ENCODE results near the gene MRPL11. TPM values are rescaled to one million over a fixed set of nuclear protein-coding genes. Genes with fewer than 3 reads are reported as not detected.

MRPL11 gene
- total RNA-seq, 2 experiments from 2014 or later: 17.7 to 21.0 TPM

DNA sequence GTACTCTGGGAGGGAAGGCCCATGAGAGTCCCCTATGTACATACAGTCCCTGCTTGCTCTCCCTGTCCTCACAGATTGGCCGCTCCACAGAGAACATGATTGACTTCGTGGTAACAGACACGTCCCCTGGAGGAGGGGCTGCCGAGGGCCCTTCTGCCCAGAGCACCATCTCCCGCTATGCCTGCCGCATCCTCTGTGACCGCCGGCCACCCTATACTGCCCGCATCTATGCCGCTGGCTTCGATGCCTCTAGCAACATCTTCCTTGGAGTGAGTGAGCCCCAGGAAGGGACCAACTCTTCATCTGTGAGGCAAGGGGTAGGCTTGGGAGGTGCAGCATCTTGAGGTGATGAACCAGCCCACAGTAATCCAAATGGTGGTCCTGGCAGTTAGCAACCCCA is 34.5 kb upstream of the MRPL11 start:
- no peak overlapping the region for H3K27ac Mint-ChIP-seq
- Histone ChIP-seq H3K36me3 (ENCODE audit: insufficient read depth, low read length) (peaks cover 30% of the 10 kb centered on the region), H3K27ac (ENCODE audit: low read depth in 1 of 2, low read length in 2 of 2) (no peak overlapping the region), H3K4me3 (ENCODE audit: low read length) (no peak overlapping the region), H3K9me3 (ENCODE audit: control insufficient read depth in 1 of 2, insufficient read depth in 1 of 2, low read length in 2 of 2) (no peaks in the 10 kb centered on the region), H3K27me3 (ENCODE audit: control insufficient read depth in 1 of 2, insufficient read depth in 2 of 2, low read length in 2 of 2) (no peaks in the 10 kb centered on the region), H3K4me1 (ENCODE audit: insufficient read depth, low read length) (peaks cover 5% of the 10 kb centered on the region)
- H3K36me3 Mint-ChIP-seq (ENCODE audit: low read depth): peaks cover 26% of the 10 kb centered on the region
- intact Hi-C loops (cut with DNase I, micrococcal nuclease): loop anchor here in 1 of 2 experiments (5.0 kb wide), 1 partner anchor 119 kb away; the partner anchor contains the start of genes CCDC87 and CCS
- DNase-seq: no peak
- no peaks in the 10 kb centered on the region for H3K9me3 Mint-ChIP-seq
- TF ChIP-seq, protein P1, sequence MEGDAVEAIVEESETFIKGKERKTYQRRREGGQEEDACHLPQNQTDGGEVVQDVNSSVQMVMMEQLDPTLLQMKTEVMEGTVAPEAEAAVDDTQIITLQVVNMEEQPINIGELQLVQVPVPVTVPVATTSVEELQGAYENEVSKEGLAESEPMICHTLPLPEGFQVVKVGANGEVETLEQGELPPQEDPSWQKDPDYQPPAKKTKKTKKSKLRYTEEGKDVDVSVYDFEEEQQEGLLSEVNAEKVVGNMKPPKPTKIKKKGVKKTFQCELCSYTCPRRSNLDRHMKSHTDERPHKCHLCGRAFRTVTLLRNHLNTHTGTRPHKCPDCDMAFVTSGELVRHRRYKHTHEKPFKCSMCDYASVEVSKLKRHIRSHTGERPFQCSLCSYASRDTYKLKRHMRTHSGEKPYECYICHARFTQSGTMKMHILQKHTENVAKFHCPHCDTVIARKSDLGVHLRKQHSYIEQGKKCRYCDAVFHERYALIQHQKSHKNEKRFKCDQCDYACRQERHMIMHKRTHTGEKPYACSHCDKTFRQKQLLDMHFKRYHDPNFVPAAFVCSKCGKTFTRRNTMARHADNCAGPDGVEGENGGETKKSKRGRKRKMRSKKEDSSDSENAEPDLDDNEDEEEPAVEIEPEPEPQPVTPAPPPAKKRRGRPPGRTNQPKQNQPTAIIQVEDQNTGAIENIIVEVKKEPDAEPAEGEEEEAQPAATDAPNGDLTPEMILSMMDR (IDR thresholded peaks at IDR 0.05): no peak
- ATAC-seq (ENCODE audit: poor library complexity): no peak
- H3K27me3 Mint-ChIP-seq: no peaks in the 10 kb centered on the region
- peaks cover 14% of the 10 kb centered on the region for H3K4me1 Mint-ChIP-seq (ENCODE audit: low read depth)
- POLR2A ChIA-PET: no interaction called here
- H3K4me3 Mint-ChIP-seq: no peak overlapping the region
- CTCF ChIA-PET: no interaction called here

DNA sequence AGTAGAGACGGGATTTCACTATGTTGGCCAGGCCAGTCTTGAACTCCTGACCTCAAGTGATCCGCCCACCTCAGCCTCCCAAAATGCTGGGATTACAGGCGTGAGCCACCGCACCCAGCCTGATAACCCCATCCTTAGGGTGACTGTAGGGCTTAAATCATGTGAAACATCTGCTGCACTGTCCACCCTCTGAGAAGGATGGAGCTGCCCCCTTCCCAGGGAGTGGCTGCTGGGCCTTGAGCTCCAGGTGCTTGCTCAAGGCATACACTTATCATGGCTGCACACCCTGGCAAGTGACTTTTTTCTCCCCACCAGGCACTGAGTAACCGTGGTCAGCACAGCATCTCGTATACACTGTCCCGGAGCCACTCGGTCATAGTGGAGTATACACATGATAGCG is 33.4 kb upstream of the MRPL11 start:
- intact Hi-C loops (cut with DNase I, micrococcal nuclease): loop anchor here in 1 of 2 experiments (5.0 kb wide), 1 partner anchor 120 kb away; the partner anchor contains the start of genes CCDC87 and CCS
- DNase-seq (no peak), ATAC-seq (ENCODE audit: poor library complexity) (no peak)
- no peak overlapping the region for H3K4me3 ChIP-seq (ENCODE audit: low read length)
- H3K27ac Mint-ChIP-seq: no peak overlapping the region
- peaks cover 30% of the 10 kb centered on the region for H3K36me3 ChIP-seq (ENCODE audit: insufficient read depth, low read length)
- peaks cover 26% of the 10 kb centered on the region for H3K36me3 Mint-ChIP-seq (ENCODE audit: low read depth)
- no peak overlapping the region for H3K27ac ChIP-seq (ENCODE audit: low read depth in 1 of 2, low read length in 2 of 2)
- peaks cover 15% of the 10 kb centered on the region for H3K4me1 ChIP-seq (ENCODE audit: insufficient read depth, low read length)
- no peaks in the 10 kb centered on the region for H3K27me3 Mint-ChIP-seq
- TF ChIP-seq, protein P1 (IDR thresholded peaks at IDR 0.05): no peak
- no peaks in the 10 kb centered on the region for H3K9me3 ChIP-seq (ENCODE audit: control insufficient read depth in 1 of 2, insufficient read depth in 1 of 2, low read length in 2 of 2)
- H3K4me1 Mint-ChIP-seq (ENCODE audit: low read depth): peaks cover 19% of the 10 kb centered on the region
- no peaks in the 10 kb centered on the region for H3K27me3 ChIP-seq (ENCODE audit: control insufficient read depth in 1 of 2, insufficient read depth in 2 of 2, low read length in 2 of 2)
- ChIA-PET CTCF (interaction anchor here (0.7 kb wide), 1 partner anchor 33 kb away, joined by 3 read pairs; the partner anchor contains the start of gene MRPL11), POLR2A (no interaction called here)
- no peak overlapping the region for H3K4me3 Mint-ChIP-seq
- no peaks in the 10 kb centered on the region for H3K9me3 Mint-ChIP-seq

DNA sequence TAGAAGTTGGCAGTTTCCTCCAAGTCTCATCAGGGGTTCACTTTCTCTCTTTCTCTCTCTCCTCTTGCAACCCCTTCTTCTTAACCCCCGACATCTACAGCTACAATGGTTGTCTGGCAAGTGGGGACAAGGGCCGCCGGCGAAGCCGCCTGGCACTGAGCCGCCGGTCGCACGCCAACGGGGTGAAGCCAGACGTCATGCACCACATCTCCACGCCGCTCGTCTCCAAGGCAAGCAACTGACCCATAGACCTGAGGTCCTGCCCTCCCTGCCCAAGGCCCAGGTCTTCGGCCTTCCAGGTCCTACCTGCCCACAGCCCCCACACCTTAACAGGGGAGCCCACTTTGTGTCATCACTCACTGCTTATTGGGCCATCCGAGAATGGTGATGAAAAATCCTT is 32.5 kb upstream of the MRPL11 start:
- ChIA-PET CTCF (interaction anchor here (0.7 kb wide), 1 partner anchor 32 kb away, joined by 3 read pairs; the partner anchor contains the start of gene MRPL11), POLR2A (interaction anchor here (1.1 kb wide), 1 partner anchor 8 kb away, joined by 5 read pairs; the partner anchor contains the start of gene DPP3)
- Histone ChIP-seq H3K9me3 (ENCODE audit: control insufficient read depth in 1 of 2, insufficient read depth in 1 of 2, low read length in 2 of 2) (no peaks in the 10 kb centered on the region), H3K4me1 (ENCODE audit: insufficient read depth, low read length) (peaks cover 19% of the 10 kb centered on the region), H3K27me3 (ENCODE audit: control insufficient read depth in 1 of 2, insufficient read depth in 2 of 2, low read length in 2 of 2) (no peaks in the 10 kb centered on the region), H3K36me3 (ENCODE audit: insufficient read depth, low read length) (peaks cover 30% of the 10 kb centered on the region), H3K4me3 (ENCODE audit: low read length) (no peak overlapping the region), H3K27ac (ENCODE audit: low read depth in 1 of 2, low read length in 2 of 2) (no peak overlapping the region)
- DNase-seq (no peak), ATAC-seq (ENCODE audit: poor library complexity) (no peak)
- Mint-ChIP-seq H3K27ac (no peak overlapping the region), H3K4me1 (ENCODE audit: low read depth) (peaks cover 18% of the 10 kb centered on the region), H3K4me3 (peak overlapping the region; percentile 48), H3K27me3 (no peaks in the 10 kb centered on the region), H3K9me3 (no peaks in the 10 kb centered on the region), H3K36me3 (ENCODE audit: low read depth) (peaks cover 22% of the 10 kb centered on the region)
- intact Hi-C loops (cut with DNase I, micrococcal nuclease): loop anchor here in 1 of 2 experiments (5.0 kb wide), 1 partner anchor 121 kb away; the partner anchor contains the start of genes CCDC87 and CCS
- TF ChIP-seq, protein P1 (IDR thresholded peaks at IDR 0.05): no peak
